ENCODE measurements around the gene IGF1.
"Not testable (repeated sequence)": the region's sequence is repeated elsewhere in the genome, so short reads cannot be mapped to it uniquely, and the experiment has no call there.

Gene IGF1

DNA sequence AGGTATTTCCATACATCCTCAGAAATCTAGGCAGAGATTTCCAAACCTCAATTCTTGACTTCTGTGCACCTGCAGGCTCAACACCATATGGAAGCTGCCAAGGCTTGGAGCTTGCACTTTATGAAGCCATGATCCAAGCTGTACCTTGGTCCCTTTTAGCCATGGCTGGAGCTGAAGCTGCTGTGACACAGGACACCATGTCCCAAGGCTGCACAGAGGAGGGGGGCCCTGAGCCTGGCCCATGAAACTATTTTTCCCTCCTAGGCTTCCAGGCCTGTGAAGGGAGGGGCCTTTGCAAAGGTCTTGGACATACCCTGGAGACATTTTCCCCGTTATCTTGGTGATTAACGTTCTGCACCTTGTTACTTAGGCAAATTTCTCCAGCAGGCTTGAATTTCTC lies 110.5 kb downstream of the IGF1 start:
- TF ChIP-seq, protein P1, sequence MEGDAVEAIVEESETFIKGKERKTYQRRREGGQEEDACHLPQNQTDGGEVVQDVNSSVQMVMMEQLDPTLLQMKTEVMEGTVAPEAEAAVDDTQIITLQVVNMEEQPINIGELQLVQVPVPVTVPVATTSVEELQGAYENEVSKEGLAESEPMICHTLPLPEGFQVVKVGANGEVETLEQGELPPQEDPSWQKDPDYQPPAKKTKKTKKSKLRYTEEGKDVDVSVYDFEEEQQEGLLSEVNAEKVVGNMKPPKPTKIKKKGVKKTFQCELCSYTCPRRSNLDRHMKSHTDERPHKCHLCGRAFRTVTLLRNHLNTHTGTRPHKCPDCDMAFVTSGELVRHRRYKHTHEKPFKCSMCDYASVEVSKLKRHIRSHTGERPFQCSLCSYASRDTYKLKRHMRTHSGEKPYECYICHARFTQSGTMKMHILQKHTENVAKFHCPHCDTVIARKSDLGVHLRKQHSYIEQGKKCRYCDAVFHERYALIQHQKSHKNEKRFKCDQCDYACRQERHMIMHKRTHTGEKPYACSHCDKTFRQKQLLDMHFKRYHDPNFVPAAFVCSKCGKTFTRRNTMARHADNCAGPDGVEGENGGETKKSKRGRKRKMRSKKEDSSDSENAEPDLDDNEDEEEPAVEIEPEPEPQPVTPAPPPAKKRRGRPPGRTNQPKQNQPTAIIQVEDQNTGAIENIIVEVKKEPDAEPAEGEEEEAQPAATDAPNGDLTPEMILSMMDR (IDR thresholded peaks at IDR 0.05; ENCODE audit: low read depth, low read length, missing control alignments): no peak
- DNase-seq (ENCODE audit: extremely low read depth, low read depth): no peak
- H3K4me3 ChIP-seq (replicated peaks; ENCODE audit: low read depth, low read length): no peak overlapping the region

DNA sequence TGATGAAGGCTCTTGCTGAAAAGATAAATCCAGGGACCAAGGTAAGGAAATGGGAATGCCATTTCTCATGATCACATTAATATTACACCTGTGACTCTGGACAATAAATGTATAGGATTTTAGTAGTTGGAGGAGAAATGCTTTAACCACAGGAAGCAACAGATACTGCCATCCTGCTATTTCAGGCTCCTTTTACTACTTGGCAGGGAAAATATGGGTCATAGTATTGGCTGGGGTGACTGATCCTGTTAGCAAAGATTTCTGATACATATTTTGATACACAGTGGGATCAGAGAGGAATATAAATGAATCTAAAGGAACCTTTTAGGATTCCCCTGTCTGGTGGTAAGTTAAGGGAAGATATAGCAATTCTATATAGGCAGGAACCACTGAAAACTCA lies 115.0 kb downstream of the IGF1 start:
- no peak for DNase-seq (ENCODE audit: extremely low read depth, low read depth)
- TF ChIP-seq, protein P1 (IDR thresholded peaks at IDR 0.05; ENCODE audit: low read depth, low read length, missing control alignments): no peak
- no peak overlapping the region for H3K4me3 ChIP-seq (replicated peaks; ENCODE audit: low read depth, low read length)

DNA sequence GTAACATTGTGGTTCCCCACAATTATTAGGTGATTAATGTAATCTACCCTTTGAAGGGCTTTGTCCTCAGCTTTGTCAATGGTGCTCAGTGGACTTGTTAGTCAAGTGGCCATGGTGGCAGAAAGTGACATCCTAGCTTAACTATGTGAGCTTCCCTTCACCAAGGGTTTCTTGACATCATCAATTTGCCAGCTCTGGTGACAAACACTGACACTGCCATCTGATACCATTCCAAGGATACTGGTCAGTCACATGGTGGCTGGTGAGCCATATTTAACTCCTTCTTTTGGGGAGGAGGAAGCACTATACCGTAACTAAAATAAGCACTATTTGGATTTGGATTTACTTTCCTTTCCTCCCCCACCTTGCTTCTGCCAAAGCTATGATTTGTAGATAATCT lies 115.7 kb downstream of the IGF1 start:
- DNase-seq (ENCODE audit: extremely low read depth, low read depth): no peak
- no peak overlapping the region for H3K4me3 ChIP-seq (replicated peaks; ENCODE audit: low read depth, low read length)
- TF ChIP-seq, protein P1 (IDR thresholded peaks at IDR 0.05; ENCODE audit: low read depth, low read length, missing control alignments): no peak

DNA sequence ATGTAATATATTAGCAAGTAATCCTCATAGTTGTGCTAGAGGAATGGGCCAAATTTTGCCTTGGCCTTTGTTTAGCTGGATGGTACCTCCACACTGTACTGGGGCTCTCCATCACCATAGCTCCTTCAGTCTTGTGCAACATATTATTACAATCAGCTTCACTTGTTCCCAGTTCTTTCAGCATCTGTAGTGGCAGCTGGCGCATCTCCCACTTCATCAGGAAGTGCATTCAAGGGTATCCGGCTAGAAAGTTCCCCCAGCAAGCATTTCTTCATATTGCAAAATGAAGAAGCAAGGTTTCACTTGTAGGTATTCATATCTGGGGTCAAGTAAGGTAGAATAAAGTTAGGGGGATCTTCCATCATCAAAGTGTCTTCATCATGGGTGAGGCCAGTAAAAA lies 123.7 kb downstream of the IGF1 start:
- DNase-seq (ENCODE audit: extremely low read depth, low read depth): no peak
- H3K4me3 ChIP-seq (replicated peaks; ENCODE audit: low read depth, low read length): no peak overlapping the region
- TF ChIP-seq, protein P1 (IDR thresholded peaks at IDR 0.05; ENCODE audit: low read depth, low read length, missing control alignments): no peak

DNA sequence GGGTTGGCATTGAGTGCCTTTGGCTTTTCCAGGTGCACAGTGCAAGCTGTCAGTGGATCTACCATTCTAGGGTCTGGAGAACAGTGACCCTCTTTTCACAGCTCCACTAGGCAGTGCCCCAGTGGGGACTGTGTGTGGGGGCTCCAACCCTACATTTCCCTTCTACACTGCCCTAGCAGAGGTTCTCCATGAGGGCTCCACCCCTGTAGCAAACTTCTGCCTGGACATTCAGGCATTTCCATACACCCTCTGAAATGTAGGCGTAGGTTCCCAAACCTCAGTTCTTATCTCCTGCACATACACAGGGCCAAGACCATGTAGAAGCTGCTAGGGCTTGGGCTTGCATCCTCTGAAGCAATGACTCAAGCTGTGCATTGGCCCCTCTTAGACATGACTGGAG lies 126.1 kb downstream of the IGF1 start:
- H3K4me3 ChIP-seq (replicated peaks; ENCODE audit: low read depth, low read length); DNase-seq (ENCODE audit: extremely low read depth, low read depth): not testable (repeated sequence)

DNA sequence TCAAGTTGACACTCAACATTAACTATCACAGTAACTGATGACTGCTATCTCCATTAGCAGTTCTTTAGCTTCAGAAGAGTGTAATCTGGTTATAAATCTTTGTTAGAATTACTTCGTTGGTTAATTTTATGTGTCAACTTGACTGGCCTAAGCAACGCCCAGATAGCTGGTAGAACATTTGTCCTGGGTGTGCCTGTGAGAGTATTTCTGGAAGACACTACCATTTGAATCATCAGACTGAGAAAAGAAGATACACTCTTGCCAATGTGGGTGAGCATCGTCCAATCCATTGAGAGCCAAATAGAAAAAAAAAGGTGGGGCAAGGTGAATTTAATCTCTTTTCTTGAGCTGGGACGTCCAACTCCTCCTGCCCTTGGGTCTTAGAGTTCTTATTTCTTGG lies 129.0 kb downstream of the IGF1 start:
- TF ChIP-seq, protein P1 (IDR thresholded peaks at IDR 0.05; ENCODE audit: low read depth, low read length, missing control alignments): no peak
- no peak for DNase-seq (ENCODE audit: extremely low read depth, low read depth)
- no peak overlapping the region for H3K4me3 ChIP-seq (replicated peaks; ENCODE audit: low read depth, low read length)

DNA sequence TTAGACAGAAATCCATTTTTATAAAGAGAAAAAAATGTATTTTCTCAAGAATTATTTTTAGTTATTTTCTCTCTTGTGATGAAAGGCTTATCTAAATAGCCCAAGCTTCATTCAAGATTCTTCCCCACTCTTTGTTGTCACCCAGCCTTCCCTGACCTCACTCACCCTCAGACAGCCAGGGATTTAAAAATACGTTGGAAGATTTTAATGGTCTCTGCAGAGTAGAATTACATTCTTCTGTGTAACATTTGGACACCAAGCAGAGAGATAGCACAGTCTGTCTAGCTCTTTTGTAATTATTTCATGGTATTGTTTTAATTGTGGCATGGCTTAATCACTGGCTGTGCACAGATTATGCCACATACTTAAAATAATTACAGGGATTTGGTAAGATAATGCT lies 130.3 kb downstream of the IGF1 start:
- no peak for DNase-seq (ENCODE audit: extremely low read depth, low read depth)
- TF ChIP-seq, protein P1 (IDR thresholded peaks at IDR 0.05; ENCODE audit: low read depth, low read length, missing control alignments): no peak
- no peak overlapping the region for H3K4me3 ChIP-seq (replicated peaks; ENCODE audit: low read depth, low read length)
